ENCODE measurements around the gene RAD51B.
"Not testable (repeated sequence)": the region's sequence is repeated elsewhere in the genome, so short reads cannot be mapped to it uniquely, and the experiment has no call there.

Gene RAD51B

DNA sequence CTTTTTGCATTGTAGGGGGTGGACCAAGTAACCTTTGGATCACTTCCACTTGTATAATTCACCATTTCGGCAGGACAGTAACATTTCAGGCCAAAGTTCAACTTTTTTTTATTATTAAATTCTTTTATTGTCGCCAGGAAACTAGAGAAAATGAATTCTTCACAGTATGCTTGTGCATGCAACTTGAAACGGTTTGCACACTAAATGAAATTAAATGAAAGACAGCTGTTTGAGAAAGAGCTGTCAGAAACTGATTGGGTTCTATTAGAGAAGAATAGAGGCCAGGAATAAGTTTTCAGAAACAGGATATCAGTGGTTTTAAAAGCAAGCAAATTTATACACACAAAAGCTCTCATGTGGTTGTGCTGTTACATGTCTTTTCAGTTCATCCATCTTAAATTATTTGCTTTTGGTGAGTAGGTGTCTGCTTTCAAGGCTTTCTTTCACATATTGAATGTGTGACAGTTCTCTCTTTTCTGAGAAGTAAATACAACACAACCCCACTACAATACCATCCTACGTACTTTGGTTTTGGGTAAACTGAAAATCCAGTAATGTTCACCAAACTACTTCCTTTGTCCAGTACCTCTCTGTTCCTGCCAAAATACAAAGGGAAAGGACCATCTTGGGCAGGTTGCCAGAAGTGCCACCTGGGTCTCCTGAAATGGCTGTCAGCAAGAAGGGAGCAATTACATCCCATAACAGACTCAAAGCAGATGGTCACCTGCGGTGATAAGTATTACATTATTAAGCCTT, 291.7 kb downstream of the RAD51B start:
- TF ChIP-seq, protein P1, sequence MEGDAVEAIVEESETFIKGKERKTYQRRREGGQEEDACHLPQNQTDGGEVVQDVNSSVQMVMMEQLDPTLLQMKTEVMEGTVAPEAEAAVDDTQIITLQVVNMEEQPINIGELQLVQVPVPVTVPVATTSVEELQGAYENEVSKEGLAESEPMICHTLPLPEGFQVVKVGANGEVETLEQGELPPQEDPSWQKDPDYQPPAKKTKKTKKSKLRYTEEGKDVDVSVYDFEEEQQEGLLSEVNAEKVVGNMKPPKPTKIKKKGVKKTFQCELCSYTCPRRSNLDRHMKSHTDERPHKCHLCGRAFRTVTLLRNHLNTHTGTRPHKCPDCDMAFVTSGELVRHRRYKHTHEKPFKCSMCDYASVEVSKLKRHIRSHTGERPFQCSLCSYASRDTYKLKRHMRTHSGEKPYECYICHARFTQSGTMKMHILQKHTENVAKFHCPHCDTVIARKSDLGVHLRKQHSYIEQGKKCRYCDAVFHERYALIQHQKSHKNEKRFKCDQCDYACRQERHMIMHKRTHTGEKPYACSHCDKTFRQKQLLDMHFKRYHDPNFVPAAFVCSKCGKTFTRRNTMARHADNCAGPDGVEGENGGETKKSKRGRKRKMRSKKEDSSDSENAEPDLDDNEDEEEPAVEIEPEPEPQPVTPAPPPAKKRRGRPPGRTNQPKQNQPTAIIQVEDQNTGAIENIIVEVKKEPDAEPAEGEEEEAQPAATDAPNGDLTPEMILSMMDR (IDR thresholded peaks at IDR 0.05; ENCODE audit: low read depth, low read length): no peak
- no peak overlapping the region for H3K4me3 ChIP-seq (ENCODE audit: low read depth, low read length)
- peak; percentile 37 for DNase-seq (ENCODE audit: low read depth, low spot score)
- in situ Hi-C loops (cut with HindIII; ENCODE audit: low sequenced_read_pairs): no loop called here

- no peak for DNase-seq (ENCODE audit: low read depth, low spot score)
- TF ChIP-seq, protein P1 (IDR thresholded peaks at IDR 0.05; ENCODE audit: low read depth, low read length): no peak
- in situ Hi-C loops (cut with HindIII; ENCODE audit: low sequenced_read_pairs): no loop called here
- no peak overlapping the region for H3K4me3 ChIP-seq (ENCODE audit: low read depth, low read length)
Observed at GRCh38 chr14:68111853-68112270, 292.3 kb downstream of the RAD51B start.

GRCh38 chr14:68112442-68112841, 292.9 kb downstream of the RAD51B start:
- H3K4me3 ChIP-seq (ENCODE audit: low read depth, low read length): no peak overlapping the region
- DNase-seq (ENCODE audit: low read depth, low spot score): no peak
- in situ Hi-C loops (cut with HindIII; ENCODE audit: low sequenced_read_pairs): no loop called here
- TF ChIP-seq, protein P1 (IDR thresholded peaks at IDR 0.05; ENCODE audit: low read depth, low read length): no peak

- in situ Hi-C loops (cut with HindIII; ENCODE audit: low sequenced_read_pairs): no loop called here
- H3K4me3 ChIP-seq (ENCODE audit: low read depth, low read length): no peak overlapping the region
- DNase-seq (ENCODE audit: low read depth, low spot score): no peak
- TF ChIP-seq, protein P1 (IDR thresholded peaks at IDR 0.05; ENCODE audit: low read depth, low read length): no peak
Observed at GRCh38 chr14:68113343-68113930, 293.9 kb downstream of the RAD51B start.

GRCh38 chr14:68115952-68116351, 296.4 kb downstream of the RAD51B start:
- in situ Hi-C loops (cut with HindIII; ENCODE audit: low sequenced_read_pairs); DNase-seq (ENCODE audit: low read depth, low spot score); H3K4me3 ChIP-seq (ENCODE audit: low read depth, low read length): not testable (repeated sequence)

DNA sequence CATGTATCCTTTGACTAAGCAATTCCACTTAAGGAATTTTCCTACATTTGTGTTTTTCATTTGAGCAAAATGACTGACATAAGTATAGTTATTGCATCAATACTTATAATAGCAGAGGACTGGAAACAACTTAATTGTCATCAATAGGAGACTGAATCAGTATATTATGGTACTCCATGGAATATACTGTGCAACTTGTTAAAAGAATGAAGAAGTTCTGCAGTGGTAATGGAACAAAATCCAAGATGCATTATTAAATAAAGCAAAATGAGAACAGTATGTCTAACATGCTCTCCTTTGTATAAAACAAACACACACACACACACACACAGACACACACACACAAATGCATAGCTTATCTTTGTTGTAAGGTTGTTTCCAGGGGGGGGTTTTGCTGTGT, 303.1 kb downstream of the RAD51B start:
- in situ Hi-C loops (cut with HindIII; ENCODE audit: low sequenced_read_pairs): no loop called here
- no peak overlapping the region for H3K4me3 ChIP-seq (ENCODE audit: low read depth, low read length)
- no peak for DNase-seq (ENCODE audit: low read depth, low spot score)
- TF ChIP-seq, protein P1 (IDR thresholded peaks at IDR 0.05; ENCODE audit: low read depth, low read length): no peak

DNA sequence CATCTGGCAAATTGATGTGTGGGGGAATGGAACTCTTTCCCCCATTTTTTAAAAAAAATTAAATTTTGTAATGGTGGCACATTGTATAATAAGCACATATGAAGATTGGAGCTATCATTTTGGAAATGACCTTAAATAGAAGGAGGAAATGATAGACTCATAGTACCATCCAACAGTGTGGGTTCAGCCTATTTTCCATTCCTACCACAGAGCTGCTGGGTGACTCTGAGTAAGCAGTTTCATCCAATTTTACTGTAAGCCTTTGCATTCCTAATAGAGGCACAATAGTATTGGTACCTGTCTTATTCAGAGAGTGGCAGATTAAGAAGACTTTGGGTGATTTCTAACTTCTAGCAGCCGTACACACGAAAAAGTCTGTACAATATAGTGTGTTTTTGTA, 304.5 kb downstream of the RAD51B start:
- TF ChIP-seq, protein P1 (IDR thresholded peaks at IDR 0.05; ENCODE audit: low read depth, low read length): no peak
- in situ Hi-C loops (cut with HindIII; ENCODE audit: low sequenced_read_pairs): no loop called here
- DNase-seq (ENCODE audit: low read depth, low spot score): no peak
- no peak overlapping the region for H3K4me3 ChIP-seq (ENCODE audit: low read depth, low read length)
